Adrenal gland (tissue), 12 donors: Measurements from ENCODE around the gene SOX18. TPM values are rescaled to one million over a fixed set of nuclear protein-coding genes. Genes with fewer than 3 reads are reported as not detected.

Experiments
- DNase-seq, 7 donors: peaks; one replicate each; pipeline ENCODE4 v3.0.0-alpha.2; 2019 to 2020
- H3K27ac ChIP-seq, 5 donors: fragments of 200-600 bp; sonication (generic) in 4 of 5; 1 replicate in 3 of 5; 2 replicates in 2 of 5; pipeline versions ENCODE4 v1.5.1 to v1.8.0; 2016 to 2020; ENCODE audit warnings: mild to moderate bottlenecking in 1 of 5
- H3K27me3 ChIP-seq: fragments of 200-600 bp; 2 replicates; pipeline ENCODE4 v1.8.0; 2021
- H3K36me3 ChIP-seq, 2 donors: fragments of 200-600 bp; replicated peaks in 1 of 2; 1 replicate in 1 of 2; 2 replicates in 1 of 2; pipeline versions ENCODE4 v1.5.1 to v1.8.0; 2018 to 2022
- H3K4me1 ChIP-seq, 2 donors: fragments of 200-600 bp; replicated peaks in 1 of 2; 1 replicate in 1 of 2; 2 replicates in 1 of 2; pipeline versions ENCODE4 v1.5.1 to v1.8.0; 2018 to 2021
- H3K4me3 ChIP-seq, 4 donors: fragments of 200-600 bp; sonication (generic) in 3 of 4; one replicate each; pipeline ENCODE4 v1.5.1; 2016 to 2018
- H3K9me3 ChIP-seq, 3 donors: fragments of 200-600 bp; sonication (generic) in 1 of 3; replicated peaks in 1 of 3; 1 replicate in 2 of 3; 2 replicates in 1 of 3; pipeline versions ENCODE4 v1.5.1 to v1.8.0; 2016 to 2021
- POLR2A ChIP-seq, 2 donors: fragments of 450-650 bp; IDR thresholded peaks; one replicate each; pipeline ENCODE4 v1.6.1; 2017; ENCODE audit warnings: antibody characterized with exemption in 2 of 2, mild to moderate bottlenecking in 2 of 2, moderate library complexity in 1 of 2
- WGBS, 4 donors: extraction: QIAGEN DNeasy Blood & Tissue Kit in 2 of 4; methylation state at CpG; one replicate each; pipeline versions ENCODE4 v1.1.5 to v1.1.7; 2013 to 2017; 5-methylcytosine and 5-hydroxymethylcytosine counted together
- intact Hi-C, 2 donors: fragments of 100-400 bp; cut with DNase I; formaldehyde crosslinking; loops; one replicate each; pipeline versions ENCODE4 v1.14.1 to v1.15.0; 2022 to 2023
- polyA plus RNA-seq, 3 donors: library from polyadenylated mRNA; stranded (reverse); fragments of 200-250 nt in 2 of 3; fragments of 350-450 nt in 1 of 3; fragmentation: Illumina TruSeq in 1 of 3; extraction: RNeasy Lipid Tissue Mini Kit (QIAGEN cat#74804) in 1 of 3; gene quantifications; one replicate each; pipeline ENCODE4 v1.2.3, GENCODE V29; 2013 to 2014
- total RNA-seq, 9 donors: library from RNA; depleted of rRNA in 4 of 9; stranded (reverse); fragments of >200 nt in 4 of 9; fragments of 120-200 nt in 1 of 9; fragmentation: NEBNext Ultra II Directional in 1 of 9; extraction: Animal tissue kit (Norgen Biotek cat#: 25700) in 1 of 9; gene quantifications; one replicate each; pipeline versions ENCODE4 v1.1.0 to v1.2.4, GENCODE V29; 2013 to 2023
- TF ChIP-seq, protein P1 (sequence below), 6 experiments: fragments of 450-650 bp in 4 of 6; fragments of 200-600 bp in 2 of 6; sonication (generic) in 1 of 6; IDR thresholded peaks; 1 replicate in 5 of 6; 2 replicates in 1 of 6; pipeline versions ENCODE4 v1.5.1 to v1.8.0; 2016 to 2021; ENCODE audit warnings: antibody characterized with exemption in 6 of 6, mild to moderate bottlenecking in 2 of 6, moderate library complexity in 1 of 6
- donor health status: healthy with polysubstance abuse.
- donor health status: Bipolar disorder and iron deficiency.
- donor health status: DM: yes; HTN: yes; CAD: no.
- donor health status: DM: no; HTN: no; CAD: no.
- donor health status: DM: no; HTN: no; CAD: no.
- donor health status: DM: yes; HTN: yes; CAD: no.

Gene SOX18
- total and polyA plus RNA-seq, 12 donors = 0.59 to 51.0 (median 23.3) TPM

DNA sequence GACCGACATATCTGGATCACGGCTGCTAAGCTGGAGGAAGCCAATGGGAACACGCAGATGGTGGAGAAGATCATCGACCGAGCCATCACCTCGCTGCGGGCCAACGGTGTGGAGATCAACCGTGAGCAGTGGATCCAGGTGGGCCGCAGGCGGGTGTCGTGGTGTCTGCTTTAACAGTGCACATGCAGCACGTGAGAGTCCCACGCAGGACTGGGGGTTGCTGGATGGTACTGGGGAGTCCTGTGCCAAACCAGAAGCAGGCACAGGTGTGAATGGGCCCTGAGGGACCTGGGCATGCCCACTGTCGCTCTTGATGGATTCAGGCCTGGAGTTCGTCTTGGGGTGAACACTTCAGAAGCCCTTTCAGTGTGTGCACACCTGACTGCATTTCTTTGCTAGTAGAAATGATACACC lies 38.1 kb downstream of the SOX18 start:
- Histone ChIP-seq H3K36me3 (peaks cover 0 to 70% of the 10 kb centered on the region in 2 donors), H3K4me1 (no peaks in the 10 kb centered on the region), H3K27ac (no peak overlapping the region), H3K27me3 (no peaks in the 10 kb centered on the region), H3K9me3 (no peaks in the 10 kb centered on the region), H3K4me3 (no peak overlapping the region)
- intact Hi-C loops = no loop called here
- no peak for DNase-seq
- WGBS, 4 donors = 91 to 99% (median 97%) methylated on average over 12 to 16 of the region's 16 CpGs
- TF ChIP-seq POLR2A (IDR thresholded peaks at IDR 0.05) = no peak
- TF ChIP-seq, protein P1, sequence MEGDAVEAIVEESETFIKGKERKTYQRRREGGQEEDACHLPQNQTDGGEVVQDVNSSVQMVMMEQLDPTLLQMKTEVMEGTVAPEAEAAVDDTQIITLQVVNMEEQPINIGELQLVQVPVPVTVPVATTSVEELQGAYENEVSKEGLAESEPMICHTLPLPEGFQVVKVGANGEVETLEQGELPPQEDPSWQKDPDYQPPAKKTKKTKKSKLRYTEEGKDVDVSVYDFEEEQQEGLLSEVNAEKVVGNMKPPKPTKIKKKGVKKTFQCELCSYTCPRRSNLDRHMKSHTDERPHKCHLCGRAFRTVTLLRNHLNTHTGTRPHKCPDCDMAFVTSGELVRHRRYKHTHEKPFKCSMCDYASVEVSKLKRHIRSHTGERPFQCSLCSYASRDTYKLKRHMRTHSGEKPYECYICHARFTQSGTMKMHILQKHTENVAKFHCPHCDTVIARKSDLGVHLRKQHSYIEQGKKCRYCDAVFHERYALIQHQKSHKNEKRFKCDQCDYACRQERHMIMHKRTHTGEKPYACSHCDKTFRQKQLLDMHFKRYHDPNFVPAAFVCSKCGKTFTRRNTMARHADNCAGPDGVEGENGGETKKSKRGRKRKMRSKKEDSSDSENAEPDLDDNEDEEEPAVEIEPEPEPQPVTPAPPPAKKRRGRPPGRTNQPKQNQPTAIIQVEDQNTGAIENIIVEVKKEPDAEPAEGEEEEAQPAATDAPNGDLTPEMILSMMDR (IDR thresholded peaks at IDR 0.05) = no peak

DNA sequence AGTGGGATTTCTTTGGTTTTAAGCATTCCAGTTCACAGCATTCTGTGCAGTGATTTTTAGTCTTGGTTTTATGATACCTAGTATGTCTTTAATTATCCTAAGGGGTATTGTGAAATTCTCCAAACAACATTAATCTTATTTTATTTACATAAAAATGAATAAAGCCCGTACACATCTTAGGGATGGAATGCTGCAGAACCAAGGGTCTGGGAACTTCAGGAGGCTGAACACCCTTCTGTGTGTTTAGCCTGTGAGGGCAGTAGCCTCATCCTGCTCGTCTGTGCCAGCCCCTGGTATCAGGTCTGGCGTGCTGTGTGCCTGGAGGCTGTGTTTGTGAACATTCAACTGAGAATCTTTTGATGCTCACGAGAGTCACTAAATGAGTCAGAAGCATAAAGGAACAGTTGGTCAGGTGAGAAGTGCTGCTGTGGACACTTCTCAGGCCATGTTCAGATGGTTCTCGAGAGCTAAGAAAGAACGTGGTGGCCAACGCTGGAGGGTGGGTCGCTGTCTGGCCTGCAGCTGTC lies 38.7 kb downstream of the SOX18 start:
- H3K4me1 ChIP-seq = peaks cover 0 to under 1% of the 10 kb centered on the region in 2 donors
- no peak for DNase-seq
- H3K4me3 ChIP-seq = no peak overlapping the region
- H3K27ac ChIP-seq = no peak overlapping the region
- intact Hi-C loops = no loop called here
- TF ChIP-seq POLR2A (IDR thresholded peaks at IDR 0.05) = no peak
- TF ChIP-seq, protein P1 (IDR thresholded peaks at IDR 0.05) = no peak
- no peaks in the 10 kb centered on the region for H3K9me3 ChIP-seq
- H3K27me3 ChIP-seq = no peaks in the 10 kb centered on the region
- H3K36me3 ChIP-seq = peaks cover 0 to 69% of the 10 kb centered on the region in 2 donors
- WGBS, 4 donors = 82 to 96% (median 89%) methylated on average over 5 to 8 of the region's 8 CpGs

DNA sequence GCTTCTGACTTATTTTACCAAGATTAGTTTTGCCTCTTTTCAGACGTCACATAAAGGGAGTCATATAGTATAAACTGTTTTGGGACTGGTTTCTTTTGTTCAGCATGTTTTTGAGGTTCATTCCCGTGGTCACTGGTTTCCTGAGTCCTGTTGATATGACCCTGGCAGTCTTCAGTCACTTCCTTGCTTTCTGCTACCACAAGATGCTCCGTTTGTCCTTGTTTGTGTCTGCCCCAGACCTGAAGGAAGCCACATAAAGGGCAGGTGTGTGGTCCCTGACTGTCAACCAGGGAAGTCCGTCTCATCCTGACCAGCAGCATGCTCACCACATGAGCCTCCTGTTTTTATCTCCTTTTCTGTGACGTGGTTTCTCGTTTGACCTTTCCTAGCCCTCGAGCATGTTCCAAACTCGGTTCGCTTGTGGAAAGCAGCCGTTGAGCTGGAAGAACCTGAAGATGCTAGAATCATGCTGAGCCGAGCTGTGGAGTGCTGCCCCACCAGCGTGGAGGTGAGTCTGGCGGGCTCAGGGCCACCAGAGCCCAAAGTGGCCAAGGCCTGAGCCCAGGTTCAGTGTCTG lies 39.5 kb downstream of the SOX18 start:
- Histone ChIP-seq H3K36me3 (peaks cover 0 to 69% of the 10 kb centered on the region in 2 donors), H3K4me1 (peaks cover 5 to 7% of the 10 kb centered on the region in 2 donors), H3K9me3 (no peaks in the 10 kb centered on the region), H3K27me3 (no peaks in the 10 kb centered on the region), H3K4me3 (no peak overlapping the region), H3K27ac (no peak overlapping the region)
- intact Hi-C loops = no loop called here
- no peak for DNase-seq
- 88 to 94% (median 91%) methylated on average over 13 of the region's 13 CpGs for WGBS, 4 donors
- no peak for TF ChIP-seq POLR2A (IDR thresholded peaks at IDR 0.05)
- TF ChIP-seq, protein P1 (IDR thresholded peaks at IDR 0.05) = no peak

DNA sequence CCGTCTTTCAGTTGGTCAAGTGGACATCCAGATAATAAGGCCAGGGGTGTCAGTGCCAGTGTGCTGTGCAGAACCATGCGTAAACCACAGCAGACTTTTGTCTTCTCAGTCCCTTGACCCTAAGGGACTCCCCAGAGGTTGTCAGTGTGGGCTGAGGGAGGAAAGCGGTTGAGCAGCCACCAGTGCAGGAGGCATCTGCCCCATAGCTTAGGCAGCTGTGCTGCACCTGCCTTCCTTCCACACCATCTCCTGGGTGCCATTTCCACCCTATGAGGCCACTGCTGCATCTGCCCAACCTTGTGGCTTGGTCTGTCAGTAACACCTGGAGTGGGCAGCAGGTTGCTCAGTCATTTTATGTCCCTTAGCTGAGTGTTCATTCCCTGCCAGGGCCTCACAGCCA lies 42.5 kb downstream of the SOX18 start:
- intact Hi-C loops = no loop called here
- H3K9me3 ChIP-seq = no peaks in the 10 kb centered on the region
- peaks cover 6 to 12% of the 10 kb centered on the region in 2 donors for H3K4me1 ChIP-seq
- TF ChIP-seq, protein P1 (IDR thresholded peaks at IDR 0.05) = no peak
- TF ChIP-seq POLR2A (IDR thresholded peaks at IDR 0.05) = no peak
- no peaks in the 10 kb centered on the region for H3K27me3 ChIP-seq
- 96 to 100% (median 99%) methylated on average over 3 of the region's 3 CpGs; no CpG with 5 or more reads in 1 of the 4 donors for WGBS, 4 donors
- no peak overlapping the region for H3K27ac ChIP-seq
- no peak for DNase-seq
- peaks cover 0 to 82% of the 10 kb centered on the region in 2 donors for H3K36me3 ChIP-seq
- H3K4me3 ChIP-seq = no peak overlapping the region
